ENCODE measurements around the gene RNF141.

The RNF141 gene

DNA sequence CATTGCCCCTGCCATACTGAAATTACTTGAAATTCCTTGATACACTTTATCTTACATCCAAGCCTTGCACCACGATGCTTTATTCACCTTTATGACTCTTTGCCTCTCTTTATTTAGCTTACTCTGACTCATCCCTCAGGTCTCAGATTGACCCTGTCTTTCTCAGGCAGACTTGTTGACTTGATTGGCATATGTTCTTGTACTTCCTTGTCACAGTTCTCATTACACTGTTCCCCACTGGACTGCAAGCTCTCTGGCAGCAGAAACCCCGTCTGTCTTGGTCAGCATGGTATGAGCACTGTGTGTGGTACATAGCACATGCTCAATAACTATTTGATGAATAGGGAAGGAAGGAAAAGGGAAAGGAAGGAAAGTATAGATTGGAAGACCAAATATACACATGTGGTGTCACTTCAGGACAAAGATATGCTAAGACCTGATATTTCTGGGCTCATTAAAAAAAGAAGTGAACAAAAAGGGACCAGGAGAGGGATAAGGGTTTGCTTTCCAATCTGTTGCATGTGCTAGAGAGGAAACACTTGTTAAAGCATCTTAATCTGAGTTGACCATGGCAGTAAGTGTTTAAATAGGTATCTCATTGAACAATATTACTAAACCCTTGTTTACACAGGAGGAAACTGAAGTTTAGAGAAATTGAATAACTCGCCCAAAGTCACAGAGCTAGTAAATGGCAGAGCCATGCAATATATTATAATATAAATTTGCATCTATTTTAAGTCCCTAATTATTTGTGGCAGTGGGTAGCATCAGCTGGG lies 20.2 kb upstream of the RNF141 start:
- DNase-seq, result no peak

DNA sequence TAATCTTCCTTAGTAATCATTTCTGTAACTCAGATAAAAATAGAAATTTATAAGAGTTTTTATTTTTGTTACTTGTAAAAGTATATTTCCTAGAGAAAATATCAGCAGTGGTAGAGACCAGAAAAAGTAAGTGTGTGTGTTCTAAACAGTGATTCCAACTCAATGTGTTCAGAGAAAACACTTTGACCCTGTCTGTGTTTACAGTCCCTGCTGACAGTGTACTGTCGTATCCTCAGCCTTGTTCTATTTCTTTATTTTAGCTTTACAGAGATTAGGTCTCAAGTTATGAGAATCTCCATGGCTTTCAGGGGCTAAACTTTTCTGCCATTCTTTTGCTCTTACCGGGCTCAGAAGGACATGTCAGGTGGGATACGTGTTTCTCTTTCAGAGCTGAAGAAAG lies 17.3 kb upstream of the RNF141 start:
- no peak for DNase-seq

DNA sequence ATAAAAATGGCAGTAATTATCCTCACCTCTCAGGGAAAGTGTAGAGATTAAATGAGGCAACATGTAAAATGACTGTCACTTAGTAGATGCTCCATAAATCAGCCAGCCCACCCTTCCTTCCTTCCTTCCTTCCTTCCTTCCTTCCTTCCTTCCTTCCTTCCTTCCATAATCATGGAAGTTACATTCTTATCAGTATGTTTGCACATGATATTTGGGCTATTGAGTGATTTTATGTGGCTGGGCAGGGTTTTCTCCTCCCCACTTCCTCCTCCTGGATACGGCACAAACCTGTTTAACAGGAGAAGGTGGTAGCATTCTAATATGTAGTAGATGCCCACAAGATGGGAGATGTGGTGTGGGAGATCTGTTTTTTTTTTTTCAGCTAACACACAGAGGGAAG lies 15.6 kb upstream of the RNF141 start:
- no peak for DNase-seq

DNA sequence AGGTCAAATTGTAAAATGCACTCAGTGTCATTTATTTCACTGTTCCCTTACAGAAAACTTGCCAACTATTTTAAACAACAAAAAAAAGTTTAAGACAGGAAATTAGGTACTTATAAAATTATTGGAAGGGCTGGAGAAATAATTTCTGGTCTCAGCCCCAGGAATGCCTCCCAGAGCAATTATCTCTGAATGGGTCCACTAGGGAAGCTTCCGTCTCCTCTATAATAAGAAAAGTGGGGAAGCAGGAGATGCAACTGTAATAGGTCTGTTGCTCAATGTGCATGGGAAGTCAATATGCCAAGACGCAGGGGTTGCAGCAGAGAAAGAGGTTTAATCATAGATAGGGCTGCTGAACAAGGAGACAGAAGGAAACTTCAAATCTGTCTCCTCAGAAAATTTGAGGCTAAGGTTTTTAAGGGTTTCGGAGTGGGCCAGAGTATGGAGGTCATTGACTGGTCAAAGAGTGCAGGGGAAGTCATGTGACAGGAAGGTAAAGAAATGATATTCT lies 10.9 kb upstream of the RNF141 start:
- no peak for DNase-seq

DNA sequence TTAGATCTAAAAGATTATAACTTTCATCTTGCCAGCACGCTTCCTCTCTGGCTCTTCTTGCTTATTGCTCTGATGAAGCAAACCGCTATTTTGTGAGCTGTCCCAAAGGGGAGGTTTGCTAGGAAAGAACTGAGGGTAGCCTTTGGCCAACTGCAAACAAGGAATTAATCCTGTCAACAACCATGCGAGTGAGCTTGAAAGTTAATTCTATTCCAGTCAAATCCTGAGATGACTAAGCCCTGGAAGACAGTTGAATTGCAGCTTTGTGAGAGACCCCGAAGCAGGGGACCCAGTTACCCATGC lies 10.3 kb upstream of the RNF141 start:
- no peak for DNase-seq

DNA sequence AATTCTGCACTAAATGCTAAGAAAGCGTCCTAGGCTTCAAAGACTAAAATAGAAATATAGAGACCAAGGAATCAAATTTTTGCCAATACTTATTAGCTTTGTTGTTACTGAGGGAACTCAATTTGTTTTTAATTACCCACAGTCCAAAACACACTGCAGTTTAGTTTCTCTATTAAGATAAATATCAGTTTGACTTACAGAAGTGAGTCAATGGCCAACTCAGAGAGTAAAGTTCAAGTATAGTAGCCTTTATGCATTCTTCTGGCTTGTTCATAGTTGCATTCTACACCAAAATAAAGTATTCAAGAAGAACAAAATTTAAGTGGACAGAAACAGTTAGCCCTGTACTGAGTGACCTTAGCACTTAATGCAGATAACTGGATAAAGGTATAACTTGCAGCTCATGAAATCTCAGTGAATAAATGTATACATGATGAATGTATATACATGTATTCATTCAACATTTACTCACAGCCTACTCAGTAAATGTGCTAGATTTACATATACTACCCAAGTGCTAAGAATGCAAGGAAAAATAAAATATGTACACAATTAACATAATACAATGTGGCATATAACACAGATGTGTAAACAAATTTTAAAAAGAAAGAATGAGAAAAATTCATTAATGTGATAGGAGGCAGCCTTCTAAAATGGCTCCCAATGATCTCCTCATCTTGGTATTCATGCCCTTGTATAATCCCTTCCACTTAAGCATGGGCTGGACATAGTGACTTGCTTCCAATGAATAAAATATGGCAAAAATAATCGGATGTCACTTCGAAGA lies 9.7 kb upstream of the RNF141 start:
- DNase-seq, result no peak

DNA sequence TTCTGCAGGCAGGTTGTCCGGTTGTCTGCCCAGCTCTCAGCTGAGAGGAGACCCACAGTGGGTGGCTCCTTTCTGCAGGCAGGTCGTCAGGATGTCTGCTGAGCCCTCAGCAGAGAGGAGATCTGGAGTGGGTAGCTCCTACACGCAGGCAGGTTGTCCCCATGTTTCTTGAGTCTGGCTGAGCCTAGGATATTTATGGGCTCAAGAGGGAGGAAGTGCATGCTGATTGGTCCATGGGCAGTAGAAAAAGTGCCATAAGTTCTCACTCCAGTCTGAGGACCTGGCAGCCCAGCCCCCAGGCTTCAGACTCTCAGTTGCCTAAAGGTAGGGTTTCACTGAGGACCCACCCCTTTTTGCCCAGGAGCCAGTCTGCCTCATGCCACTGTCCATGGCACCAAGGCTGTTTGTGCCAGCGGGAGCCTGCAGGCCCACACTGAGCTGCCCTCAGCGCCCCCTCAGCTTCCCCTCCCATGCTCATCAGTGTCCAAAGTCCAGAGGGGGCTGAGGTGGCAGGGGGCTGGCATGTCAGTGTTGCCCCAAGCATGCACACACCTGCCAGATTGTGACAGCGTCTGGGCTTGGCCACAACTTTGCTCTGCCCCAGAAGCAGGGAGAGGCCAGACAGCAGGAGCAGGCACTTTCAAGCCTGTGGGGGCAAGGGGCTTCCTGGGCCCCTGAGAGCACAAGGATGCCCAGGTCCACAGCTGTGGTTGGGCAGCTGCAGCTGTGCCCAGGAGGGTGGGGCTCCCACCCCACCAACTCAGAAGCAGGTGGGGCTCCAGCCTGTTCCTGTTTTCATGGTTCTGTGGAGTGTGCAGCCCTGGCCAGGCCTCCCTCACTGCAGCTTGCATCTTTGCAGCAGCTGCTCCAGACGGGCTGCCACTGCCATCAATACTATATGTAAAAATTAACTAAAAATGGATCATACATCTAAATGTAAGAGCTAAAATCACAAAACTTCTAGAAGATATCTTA lies 3.8 kb upstream of the RNF141 start:
- no peak for DNase-seq

DNA sequence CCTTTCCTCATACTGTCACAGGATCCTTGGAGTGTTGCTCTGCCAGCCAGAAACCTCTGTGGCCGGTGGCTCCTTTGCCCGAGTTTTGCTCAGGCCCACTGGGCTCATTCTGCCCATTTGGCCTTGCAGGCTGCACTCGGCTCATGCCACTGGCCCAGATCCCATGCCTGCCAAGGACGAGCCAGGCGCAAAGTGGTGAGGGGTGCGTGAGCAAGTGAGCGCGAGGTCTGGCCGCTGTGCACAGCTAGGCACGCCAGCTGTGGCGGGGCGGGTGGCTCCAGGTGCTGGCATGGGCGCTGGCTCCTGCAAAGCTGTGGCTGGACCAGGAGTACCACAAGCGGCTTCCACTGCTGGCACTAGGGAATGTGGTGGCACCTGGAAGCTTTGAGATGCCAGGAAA lies 2.8 kb upstream of the RNF141 start:
- DNase-seq, result no peak

DNA sequence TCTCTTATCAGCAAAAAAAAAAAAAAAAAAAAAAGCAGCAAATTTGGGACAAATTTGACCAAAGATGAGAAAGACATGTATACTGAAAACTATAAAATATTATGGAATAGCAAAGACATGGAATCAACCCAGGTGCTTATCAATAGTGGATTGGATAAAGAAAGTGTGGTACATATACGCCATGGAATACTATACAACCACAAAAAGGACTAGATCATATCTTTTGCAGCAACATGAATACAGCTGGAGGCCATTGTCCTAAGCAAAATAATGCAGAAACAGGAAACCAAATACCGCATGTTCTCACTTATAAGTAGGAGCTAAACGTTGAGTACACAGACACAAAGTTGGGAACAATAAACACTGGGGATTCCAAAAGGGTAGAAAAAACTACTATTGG lies 1.8 kb upstream of the RNF141 start:
- no peak for DNase-seq

DNA sequence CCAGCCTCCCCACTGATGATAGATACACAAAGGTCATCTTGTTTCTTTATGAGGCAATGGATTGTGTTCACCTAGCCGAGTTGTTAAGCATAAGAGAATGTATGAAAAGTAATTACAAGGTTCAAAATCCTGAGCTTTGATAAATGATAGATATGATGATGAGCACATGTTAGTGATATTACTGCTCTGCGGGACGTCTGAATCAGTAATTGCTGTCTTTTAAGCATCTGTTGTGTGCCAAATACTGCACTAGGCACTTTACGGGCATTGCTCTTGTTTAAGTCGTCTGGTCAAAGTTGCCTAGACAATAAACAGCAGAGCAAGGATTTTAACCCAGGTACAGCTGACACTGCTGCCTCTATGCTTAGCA lies 559 bp upstream of the RNF141 start:
- DNase-seq, result no peak

DNA sequence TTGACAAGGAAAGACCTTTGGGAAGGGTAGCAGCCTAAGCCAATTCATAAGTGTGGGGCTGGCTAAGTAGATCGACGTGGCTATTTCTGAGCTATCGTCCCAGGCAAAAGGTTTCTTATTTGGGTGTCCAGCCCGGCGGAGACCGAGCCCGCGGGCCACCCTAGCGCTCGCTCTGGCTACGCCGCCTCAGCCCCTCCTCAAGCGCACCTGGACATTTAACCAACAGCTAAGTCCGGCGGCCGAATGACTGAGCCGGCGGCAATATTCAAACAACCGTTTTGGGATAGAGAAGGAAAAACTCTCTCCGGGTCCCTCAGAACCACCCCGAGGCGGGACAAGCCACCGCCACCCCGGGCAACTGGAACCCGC lies 457 bp downstream of the RNF141 start:
- no peak for DNase-seq

DNA sequence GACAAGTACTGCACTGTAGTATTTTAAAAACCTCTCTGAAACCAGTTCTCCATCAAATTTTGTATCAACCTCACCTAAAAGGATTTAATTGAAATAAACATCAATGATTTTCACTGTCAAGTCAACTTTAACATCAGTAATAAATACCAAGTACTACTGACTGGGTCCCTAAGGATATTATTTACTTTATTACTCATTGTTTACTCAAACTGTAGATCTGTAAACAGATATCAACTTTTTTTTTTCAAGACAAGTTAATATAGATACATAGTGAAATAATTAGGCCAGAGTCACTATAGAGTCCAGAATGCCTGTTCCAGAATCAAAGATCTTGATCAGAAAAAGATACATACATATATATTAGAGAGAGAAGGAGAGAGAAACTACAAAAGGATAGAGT lies 1.6 kb downstream of the RNF141 start:
- no peak for DNase-seq

DNA sequence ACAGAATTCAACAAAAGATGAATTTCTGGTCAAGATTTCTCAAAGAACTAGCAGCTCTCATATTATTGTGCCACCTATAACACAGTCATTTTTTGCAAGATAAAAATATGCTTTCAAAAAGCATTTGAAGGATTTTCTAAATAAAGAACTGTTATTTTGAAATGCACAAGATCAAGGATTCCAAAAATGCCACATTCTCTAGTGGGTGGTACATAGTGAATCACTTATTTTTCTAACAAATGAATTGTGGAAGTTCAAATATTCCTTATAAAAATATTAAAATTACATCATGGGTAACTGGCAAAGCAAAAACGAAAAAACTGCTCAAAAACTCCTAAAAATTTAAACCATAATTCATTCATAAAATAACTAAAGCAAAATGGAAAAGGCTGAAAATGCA lies 2.1 kb downstream of the RNF141 start:
- no peak for DNase-seq

DNA sequence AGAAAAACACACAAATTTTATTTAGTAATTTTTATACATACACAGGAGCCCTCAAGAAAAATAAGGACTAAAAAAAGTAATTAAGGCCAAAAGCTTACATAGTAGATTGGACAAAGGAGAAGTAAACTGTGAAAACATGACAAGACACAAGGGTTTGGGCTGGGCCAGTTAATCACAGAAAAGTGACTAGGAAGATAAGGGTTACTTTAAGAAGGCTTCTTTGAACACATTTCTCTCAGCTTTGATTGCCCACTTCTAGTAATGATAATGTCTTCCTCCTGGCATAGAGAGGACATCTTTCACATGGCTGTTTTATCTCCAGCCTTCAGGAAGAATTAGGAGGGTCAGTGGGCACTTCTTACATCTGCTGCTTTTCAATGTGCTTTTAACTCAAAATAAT lies 3.4 kb downstream of the RNF141 start:
- DNase-seq, result no peak

DNA sequence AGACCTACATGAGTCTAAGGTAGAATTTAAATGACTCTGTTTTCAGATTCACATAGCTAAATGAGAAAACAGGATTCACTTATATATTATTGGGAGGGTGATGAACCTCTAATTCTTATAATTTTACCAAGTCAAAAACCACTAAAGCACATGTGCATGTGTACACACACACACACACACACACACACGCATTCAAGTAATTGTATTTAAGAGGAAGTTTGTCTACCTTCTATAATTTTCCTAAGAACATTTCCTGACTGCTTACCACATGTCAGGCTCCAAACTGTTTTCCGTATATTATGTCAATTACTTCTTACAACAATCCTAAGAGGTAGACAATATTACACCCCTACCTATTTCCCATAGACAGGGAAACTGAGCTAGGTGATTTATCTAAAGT lies 6.7 kb downstream of the RNF141 start:
- no peak for DNase-seq

DNA sequence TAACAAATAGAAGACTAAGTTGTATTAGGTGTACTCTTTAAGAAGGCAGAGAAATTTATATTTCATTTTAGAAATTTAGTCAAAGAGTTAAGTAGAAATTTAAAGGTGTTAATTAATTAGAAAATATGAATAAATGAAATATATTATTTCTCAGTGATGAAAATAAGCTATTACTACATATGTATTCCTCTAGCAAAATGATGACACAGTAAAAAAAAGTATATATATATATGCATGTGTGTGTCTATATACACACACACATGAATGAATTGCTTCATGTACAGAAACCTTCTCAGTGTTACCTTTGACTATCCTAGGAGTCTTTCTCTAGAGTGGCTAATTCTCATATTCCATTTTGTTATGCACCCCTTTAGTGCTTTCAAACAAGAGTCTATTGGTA lies 7.7 kb downstream of the RNF141 start:
- DNase-seq, result no peak

DNA sequence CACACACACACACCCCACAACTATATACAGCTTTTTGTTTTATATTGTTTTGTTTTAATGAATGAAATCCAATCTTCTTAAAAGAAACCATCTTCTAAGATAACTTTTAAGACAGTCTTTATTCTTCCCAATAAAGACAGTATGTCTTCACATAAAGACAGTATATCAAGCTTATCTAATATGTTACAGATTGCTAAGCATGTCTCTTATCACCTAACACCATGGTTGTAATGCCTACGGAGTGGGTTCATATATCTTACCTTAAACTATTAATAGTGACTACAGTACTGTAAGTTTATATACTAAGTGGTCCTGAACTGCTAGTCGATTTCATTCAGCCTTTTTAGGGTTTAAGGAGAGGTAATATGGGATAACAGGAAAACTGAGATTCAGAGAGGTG lies 8.5 kb downstream of the RNF141 start:
- DNase-seq, result no peak

DNA sequence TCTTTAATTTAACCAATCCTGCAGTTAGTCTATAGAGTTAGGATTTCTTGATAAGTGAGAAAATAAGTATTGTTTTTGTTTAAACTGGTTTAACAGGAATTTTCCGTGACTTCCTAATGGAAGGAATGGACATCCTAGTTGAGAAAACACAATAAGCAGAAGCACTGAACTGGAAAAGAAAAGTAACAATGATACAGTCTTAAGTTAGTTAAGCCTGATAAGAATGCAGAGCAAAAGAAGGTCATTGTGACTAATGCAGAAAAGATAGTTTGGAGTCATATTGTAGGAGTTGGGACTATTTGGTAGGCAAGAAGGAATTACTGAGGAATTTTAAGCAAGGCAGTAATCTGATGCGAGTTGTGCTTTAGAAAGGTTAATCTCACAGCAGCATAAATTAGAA lies 11.7 kb downstream of the RNF141 start:
- DNase-seq, result no peak

DNA sequence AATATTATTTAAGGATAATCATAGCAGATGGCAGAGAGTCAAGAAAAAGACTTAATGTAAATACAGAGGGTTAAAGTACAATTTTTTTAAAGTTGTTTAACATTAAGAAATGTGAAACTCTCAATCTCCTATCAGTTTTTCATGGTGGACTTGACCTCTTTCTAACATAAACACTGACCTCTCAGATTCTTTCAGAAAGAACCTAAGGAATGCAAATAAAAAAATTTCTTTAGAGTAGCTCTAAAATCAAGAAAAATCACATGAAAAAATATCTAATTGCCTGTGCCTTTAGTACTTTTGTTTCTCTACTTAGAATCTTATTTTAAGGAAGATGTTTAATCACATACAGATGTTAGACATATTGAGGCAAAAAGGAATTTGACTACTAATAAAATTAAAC lies 12.9 kb downstream of the RNF141 start:
- no peak for DNase-seq

DNA sequence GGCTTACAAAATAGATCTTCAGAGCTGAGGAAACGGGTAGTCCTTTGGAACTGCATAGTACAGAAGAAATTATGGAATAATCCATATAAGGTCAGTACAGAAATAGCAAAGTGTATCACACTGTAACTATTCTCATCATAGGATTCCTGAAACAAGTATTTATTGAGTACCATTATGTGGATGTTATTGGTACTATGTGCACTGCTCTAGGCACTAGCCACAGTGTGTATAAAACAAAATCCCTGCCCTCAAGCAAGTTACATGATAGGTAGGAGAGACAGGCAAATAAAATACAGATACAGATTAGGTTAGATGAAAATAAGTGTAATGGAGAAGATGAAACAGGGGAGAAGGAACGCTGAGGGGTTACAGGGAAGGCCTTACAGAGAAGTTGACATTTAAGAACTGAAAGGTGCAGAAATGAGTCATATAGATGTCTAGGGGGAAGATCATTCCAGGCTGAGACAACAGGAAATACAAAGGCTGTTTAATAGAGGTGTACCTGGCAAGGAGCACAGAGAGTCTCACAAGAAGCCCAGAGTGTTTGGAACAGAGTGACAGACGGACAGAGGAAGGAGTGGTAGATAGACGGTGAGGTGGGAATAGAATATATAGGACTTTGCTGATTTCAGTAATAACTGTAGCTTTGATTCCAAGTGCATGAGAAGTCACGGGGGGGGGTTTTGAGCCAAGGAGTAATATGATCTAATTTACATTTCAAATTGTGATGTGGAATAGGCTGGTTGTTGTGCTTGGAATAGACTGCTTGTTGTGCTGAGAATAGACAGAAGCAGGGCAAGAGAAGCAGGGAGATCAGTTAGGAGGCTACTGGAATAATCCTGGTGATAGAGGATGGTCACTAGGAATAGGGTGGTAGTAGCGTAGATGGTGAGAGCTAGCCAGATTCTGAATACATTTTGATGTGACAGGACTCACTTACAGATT lies 13.7 kb downstream of the RNF141 start:
- DNase-seq, result no peak

DNA sequence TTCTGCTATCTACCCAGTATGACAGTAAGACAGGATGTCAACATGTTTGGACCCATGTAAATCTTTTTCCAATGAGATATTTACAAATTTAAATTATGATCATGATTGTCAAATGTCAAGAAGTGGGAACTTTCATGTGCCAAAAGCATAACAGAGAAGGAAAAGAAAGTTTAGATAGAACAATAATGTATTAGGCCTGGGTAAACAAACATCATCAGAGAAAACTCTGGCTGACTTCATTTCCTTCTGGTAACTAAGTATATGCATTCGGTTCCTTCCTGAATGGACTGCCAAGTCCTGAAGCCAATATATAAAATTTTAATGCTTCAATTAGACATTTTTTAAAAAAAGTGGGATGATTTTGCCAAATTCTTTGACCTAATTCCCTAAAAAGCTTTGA lies 16.5 kb downstream of the RNF141 start:
- DNase-seq, result no peak

DNA sequence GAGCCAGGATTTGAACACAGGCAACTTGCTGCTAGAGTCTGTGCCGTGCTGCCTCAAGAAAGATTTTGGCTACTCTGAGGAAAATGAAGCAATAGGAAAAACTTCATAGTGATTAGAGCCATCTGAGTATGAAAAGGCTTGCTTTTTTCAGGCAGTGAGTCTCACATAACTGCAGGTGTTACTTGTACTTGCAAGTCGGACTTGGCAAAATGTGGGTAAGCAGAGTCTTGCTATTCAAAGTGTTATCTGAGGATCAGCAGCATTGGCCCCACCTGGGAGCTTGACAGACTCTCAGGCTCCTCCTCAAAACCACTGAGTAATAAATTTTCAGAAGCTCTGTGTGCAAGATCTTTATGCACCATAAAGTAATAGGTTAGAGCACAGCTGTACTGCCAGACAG lies 18.1 kb downstream of the RNF141 start:
- no peak for DNase-seq
